Mucosa of descending colon (tissue), 3 donors: ENCODE results near the gene CIT. TPM values are rescaled to one million over a fixed set of nuclear protein-coding genes. Genes with fewer than 3 reads are reported as not detected.

Source experiments
- ATAC-seq: fragments of 200-7000 bp; cut with Tn5 transposase; one replicate; pipeline ENCODE4 v1.9.1; 2020; ENCODE audit warnings: mild to moderate bottlenecking, moderate library complexity
- DNase-seq, 3 donors: peaks; one replicate each; pipeline ENCODE4 v3.0.0-alpha.2; 2020
- H3K36me3 ChIP-seq: fragments of 200-600 bp; one replicate; pipeline ENCODE4 v1.8.0; 2021; ENCODE audit warnings: low read depth, mild to moderate bottlenecking
- H3K4me1 ChIP-seq: fragments of 200-600 bp; one replicate; pipeline ENCODE4 v1.8.0; 2021; ENCODE audit warnings: low read depth, mild to moderate bottlenecking
- H3K4me3 ChIP-seq: fragments of 200-600 bp; one replicate; pipeline ENCODE4 v1.8.0; 2021; ENCODE audit warnings: mild to moderate bottlenecking
- H3K9me3 ChIP-seq: fragments of 200-600 bp; one replicate; pipeline ENCODE4 v1.8.0; 2021; ENCODE audit warnings: mild to moderate bottlenecking
- CTCF ChIP-seq: fragments of 200-600 bp; IDR thresholded peaks from one replicate; pipeline ENCODE4 v1.8.0; 2022; ENCODE audit warnings: antibody characterized with exemption, mild to moderate bottlenecking
- intact Hi-C, 2 donors: fragments of 100-400 bp; cut with DNase I in 1 of 2; cut with micrococcal nuclease in 1 of 2; formaldehyde crosslinking; loops; one replicate each; pipeline versions ENCODE4 v1.11.0 to v1.11.1; 2022; cut with DNase I, micrococcal nuclease
- total RNA-seq, 3 donors: library from RNA; stranded (reverse); fragmentation: NEBNext Ultra II Directional in 2 of 3; extraction: Animal tissue kit (Norgen Biotek cat#: 25700) in 2 of 3; gene quantifications; one replicate each; pipeline versions ENCODE4 v1.2.1 to v1.2.4, GENCODE V29; 2021 to 2023
- donor health status: DM: no; HTN: no; CAD: no; lungs with moderate emphysema.
- donor health status: DM: no; HTN: no; CAD: no.
- donor health status: DM: no; HTN: yes; CAD: no.

The CIT gene
- total RNA-seq, 3 donors from 2014 or later: 7.5 to 20.5 (median 11.2) TPM

- no peaks in the 10 kb centered on the region for H3K9me3 ChIP-seq
- DNase-seq (no peak), ATAC-seq (no peak)
- no peaks in the 10 kb centered on the region for H3K36me3 ChIP-seq
- H3K4me1 ChIP-seq: no peaks in the 10 kb centered on the region
- intact Hi-C loops: no loop called here
- no peak overlapping the region for H3K4me3 ChIP-seq
- TF ChIP-seq CTCF: no peak
These were observed 59.4 kb downstream of the CIT start for GRCh38 chr12:119817546-119818343.

DNA sequence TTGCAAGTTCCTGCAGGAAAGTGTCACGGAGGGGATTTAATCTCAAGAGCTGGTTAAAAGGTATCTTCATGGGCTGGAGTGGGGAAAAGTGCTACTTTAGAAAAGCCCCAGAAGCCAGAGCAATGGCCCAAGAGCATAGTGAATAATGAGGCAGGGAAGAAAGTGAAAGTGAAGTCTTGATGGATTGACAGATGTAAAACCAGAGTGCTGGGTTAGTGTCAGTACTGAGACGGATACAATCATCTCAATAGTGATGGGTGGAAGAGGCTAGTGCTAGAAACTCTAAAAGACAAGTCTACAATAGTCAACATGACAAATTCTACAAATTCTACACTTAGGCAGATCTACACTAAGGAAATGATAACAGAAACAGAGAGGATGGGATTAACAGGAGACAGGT is 68.1 kb downstream of the CIT start:
- Histone ChIP-seq H3K4me1 (no peaks in the 10 kb centered on the region), H3K4me3 (no peak overlapping the region), H3K36me3 (no peaks in the 10 kb centered on the region), H3K9me3 (no peaks in the 10 kb centered on the region)
- intact Hi-C loops: no loop called here
- no peak for DNase-seq
- no peak for ATAC-seq
- TF ChIP-seq CTCF: no peak

GRCh38 chr12:119808441-119808840 is 68.7 kb downstream of the CIT start:
- no peak for TF ChIP-seq CTCF
- Histone ChIP-seq H3K9me3 (no peaks in the 10 kb centered on the region), H3K4me1 (no peaks in the 10 kb centered on the region), H3K4me3 (no peak overlapping the region), H3K36me3 (no peaks in the 10 kb centered on the region)
- intact Hi-C loops: no loop called here
- DNase-seq (no peak), ATAC-seq (no peak)

DNA sequence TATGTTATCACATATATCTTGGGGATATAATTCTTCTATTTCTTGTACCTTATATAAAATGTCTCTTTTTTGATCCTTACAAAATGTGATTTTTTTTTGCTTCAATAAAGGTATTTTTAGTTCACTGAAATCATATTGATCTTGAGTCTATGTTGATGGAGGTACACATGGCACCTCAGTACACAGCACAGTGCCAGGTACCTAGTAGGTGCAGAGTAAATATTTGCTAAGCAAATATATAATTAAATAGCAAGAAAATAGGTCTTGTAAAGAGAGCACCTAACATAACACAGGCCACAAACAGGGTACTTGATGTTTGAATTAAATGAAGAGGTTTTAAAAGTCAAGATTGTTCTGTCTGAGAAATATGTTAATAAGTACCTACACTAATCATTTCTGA is 69.7 kb downstream of the CIT start:
- H3K9me3 ChIP-seq: no peaks in the 10 kb centered on the region
- H3K4me1 ChIP-seq: no peaks in the 10 kb centered on the region
- DNase-seq (no peak), ATAC-seq (no peak)
- intact Hi-C loops: no loop called here
- no peak overlapping the region for H3K4me3 ChIP-seq
- no peaks in the 10 kb centered on the region for H3K36me3 ChIP-seq
- no peak for TF ChIP-seq CTCF

DNA sequence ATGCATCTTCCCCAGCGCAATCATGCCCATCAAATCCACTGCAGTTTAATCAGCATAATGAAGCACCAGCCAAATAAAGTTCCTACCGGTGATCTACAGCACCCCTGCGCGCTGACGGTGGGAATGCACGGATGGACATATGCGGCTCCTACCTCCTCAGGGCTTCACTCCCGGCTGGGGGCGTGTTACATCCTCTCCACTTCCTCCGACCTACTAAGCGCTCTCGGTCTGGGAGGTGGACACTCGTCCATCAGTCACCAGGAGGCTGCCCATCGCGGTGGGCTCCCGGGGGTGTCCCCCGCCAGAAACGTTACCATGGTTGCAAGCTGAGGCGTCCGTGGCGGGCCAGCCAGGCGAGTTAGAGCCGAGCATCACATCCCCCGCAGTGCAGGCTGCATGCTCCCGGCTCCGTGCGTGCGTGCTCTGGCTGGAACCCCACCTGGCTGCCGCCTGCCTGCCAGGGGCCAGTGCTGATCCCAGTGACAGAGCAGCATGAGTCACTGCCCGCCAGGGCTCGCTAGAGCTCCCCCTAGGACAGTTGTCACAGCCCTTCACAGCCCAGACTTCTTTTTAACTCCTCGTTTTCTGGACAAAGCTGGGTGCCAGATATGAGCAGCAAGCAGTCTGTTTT is 73.0 kb downstream of the CIT start:
- H3K4me1 ChIP-seq: no peaks in the 10 kb centered on the region
- H3K4me3 ChIP-seq: no peak overlapping the region
- intact Hi-C loops: no loop called here
- no peak for TF ChIP-seq CTCF
- peak; percentile 62 for ATAC-seq
- no peaks in the 10 kb centered on the region for H3K36me3 ChIP-seq
- DNase-seq: peak in 1 of 3 donors; percentile 6
- H3K9me3 ChIP-seq: no peaks in the 10 kb centered on the region
